Measurements from ENCODE around the gene PRDM16.

The PRDM16 gene

DNA sequence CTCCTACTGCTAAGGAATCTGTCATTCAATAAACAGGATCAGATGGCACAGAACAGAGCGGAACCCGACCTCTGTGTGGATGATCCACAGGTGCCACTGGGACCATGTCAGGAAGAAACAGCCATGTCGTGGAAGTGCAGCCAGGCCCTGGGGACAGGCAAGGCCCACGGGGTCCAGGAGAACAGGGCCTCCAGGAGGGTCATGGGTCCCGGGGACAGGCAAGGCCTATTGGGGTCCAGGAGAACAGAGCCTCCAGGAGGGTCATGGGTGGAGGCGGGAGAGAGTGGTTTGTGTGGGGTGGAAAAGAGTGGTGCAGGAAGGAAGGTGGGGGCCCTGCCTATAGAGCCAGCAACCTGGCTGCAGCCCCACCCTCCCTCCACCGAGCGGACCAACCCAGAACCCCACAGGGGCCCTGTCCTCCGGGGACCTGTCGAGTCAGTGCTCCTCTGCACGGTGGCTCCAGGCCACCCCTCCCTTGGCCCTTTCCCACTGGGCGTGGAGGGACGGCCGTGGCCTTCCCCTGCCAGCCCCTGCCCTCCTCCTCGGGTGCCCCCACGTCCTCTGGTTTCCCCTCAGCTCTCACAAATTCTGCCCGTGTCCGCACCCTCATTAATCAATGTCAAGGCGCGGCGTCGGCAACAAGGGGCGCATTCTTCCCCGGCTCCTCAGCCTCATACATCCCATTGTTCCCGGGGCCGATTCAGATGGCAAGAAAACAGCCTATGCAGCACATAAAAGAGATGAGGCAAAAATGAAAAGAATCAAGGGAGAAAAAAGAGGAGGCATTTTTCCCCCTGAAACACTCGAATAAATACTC is 146.4 kb downstream of the PRDM16 start:
- no peak for DNase-seq

DNA sequence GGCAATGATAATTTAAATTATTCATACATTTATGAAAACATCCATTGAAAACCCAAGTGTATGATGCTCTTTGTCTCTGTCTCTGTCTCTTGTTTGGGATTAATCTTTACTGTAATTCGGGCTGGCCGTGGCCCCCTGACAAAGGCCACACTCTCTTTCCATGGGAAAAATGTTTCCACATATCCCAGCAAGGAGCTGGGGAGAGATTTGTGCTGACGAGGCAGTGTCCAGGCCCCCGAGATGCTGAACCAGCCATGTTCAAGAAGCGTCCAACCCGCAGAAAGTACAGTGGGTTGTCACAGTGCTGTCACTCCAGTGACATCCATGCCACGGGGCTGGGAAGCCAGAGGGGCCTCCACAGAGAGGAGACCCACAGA is 147.0 kb downstream of the PRDM16 start:
- no peak for DNase-seq

DNA sequence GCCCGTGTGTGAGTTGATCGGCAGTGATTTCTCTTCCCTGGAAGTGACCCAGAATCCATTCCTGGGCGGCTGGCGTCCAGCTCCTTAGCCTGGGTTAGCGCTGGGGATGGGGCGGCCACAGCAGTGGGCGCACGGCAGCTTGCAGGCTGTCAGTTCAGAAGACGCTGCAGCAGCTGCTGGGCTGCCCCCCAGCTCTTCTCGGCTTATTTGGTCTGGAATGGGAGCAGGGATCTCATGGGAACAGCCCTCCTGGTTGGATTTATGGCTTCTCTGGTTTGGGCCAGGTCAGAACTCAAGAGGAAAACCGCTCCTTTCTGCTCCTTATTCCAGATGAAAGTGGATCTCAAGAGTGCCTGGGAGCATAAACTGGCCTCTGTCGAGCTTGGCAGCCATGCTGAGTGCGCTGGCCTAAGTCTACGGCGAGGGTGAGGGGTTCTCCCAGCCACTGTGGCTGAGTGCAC is 148.2 kb downstream of the PRDM16 start:
- DNase-seq = no peak

DNA sequence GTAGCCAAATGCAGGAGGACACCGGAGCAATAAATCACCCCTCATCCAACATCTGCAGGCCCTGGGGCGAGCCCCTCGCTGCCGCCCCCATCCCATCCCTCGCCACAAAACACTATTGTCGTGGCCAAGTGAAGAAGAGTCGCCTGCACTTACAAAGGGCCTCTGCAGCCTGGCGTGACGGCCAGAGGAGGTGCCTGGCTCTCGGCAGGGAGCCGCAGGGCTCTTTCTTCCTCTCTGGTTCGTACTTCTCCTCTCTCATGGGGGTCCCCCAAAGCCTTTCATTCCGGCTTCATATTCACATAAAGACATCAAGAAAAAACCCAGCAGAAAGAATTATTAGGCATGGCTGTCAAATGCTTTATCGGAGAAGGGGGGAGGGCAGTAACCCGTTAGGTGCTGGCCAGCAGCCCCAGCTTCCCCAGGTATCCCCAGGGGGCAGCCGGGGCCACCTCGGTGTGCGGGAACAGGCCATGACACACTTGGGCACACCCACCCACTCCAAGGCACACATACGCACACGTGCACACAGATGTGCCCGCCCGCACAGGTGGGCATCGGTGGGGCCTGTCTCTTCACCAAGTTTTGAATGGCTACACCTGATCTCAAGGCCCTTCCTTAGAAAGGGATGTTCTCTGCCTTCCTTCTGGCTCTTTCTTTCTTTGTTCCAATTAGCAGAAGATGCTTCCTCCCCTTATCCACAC is 149.1 kb downstream of the PRDM16 start:
- no peak for DNase-seq

DNA sequence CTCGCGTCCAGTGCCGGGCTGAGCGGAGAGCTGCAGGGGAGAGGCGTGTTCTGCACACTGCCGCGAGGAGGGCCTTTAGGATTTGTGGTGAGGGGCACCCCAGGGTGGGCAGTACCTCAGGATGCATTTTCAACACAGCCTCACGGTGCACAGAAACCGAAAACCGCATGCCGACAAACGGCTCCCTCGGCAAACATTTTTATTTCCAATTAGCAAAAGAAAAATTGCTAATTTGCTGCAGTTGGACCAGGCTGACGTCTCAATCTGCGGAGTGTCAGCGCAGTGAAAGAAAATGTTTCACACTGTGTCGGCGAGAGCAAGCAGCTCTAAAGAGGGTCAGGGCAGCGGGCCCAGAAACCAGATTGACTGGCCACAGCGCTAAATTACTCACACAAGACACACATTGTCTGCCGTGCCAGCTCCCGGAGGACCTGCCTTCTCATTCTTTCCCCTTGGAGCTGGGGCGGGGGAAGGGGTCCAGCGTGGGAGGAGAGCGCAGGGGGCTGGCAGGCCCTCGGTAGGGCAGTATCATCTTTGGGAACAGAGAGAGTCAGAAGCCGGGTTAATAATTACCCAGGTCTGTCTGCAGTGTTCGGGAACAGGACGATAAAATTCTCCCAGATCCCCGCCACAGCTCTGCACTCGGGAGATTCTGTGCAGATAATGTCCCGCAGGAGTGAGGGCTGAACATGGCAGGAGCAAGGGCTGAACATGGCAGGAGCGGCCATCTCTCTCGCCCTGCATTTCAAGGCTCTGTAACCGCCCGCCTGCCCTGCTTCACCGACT is 150.2 kb downstream of the PRDM16 start:
- no peak for DNase-seq

DNA sequence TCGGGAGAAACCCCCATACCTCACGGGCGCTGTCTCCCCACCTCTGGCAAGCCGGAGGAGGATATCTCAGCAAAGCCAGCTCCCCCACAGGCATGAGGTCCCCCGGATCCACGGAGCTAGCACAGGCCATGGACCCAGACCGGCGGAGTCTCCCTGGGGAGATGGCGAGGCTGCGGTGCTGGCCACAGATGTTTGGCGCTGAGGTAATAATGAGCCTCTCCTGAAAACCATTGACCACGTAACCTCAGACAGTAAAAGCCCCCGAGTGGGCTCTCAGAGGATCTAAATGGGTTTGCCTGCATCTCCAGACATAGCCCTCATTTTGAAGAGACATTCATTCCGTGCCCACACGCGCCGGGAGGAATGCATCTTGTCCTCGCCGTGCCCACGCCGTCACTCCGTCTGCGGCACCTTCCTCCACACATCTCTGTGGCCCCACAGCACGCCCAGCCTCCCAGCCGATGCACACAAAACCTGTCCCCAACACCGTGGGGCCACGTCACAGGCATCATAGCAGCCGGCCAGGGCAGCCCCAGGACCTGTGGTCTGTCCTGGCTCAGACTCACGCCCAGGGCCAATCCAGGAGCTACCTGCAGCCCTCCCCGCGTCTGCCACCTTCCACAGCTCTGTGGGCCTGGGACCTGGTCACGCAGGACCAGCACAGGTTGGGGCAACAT is 150.9 kb downstream of the PRDM16 start:
- DNase-seq = no peak

DNA sequence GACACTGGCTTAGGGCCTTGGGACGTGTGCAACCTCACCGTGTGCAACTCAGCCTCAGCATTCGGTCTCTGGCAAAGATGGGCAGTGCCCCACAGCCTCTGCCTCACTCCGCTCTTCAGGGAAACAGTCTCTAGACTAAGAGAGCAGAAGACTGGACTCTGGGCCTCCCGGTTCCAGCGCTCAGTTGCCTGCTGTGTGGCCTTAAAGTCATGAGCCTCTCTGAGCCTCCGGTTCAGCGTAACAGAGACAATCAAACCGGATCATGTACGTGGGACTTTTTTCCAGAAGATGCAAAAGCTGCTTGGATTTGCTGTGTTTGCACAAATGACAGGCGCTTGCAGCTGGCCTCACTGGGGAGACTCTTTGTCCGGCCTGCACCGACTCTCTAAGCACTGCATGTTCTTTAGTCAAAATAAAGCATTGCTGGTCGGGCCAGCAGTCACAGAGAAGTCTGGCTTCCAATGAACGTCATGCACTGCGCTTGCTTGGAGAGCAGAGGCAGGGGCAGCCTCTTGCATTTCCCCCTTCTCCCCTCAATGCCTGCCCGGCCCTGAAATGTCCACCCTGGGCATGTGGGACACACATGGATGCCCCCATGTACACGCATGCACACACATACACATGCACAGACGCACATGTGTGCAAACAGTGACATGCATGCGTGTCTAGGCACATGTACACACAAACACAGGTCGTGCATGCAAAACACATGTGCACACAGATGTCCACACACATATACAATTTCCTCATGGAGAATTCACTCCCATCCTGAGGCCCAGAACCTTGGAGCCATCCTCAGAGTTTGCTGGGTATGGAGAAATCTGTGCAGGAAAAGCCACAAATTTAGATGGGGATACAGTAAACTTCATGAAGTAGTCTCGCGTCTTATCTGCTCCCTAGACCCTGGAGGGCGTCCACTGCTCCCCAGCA is 152.4 kb downstream of the PRDM16 start:
- no peak for DNase-seq

DNA sequence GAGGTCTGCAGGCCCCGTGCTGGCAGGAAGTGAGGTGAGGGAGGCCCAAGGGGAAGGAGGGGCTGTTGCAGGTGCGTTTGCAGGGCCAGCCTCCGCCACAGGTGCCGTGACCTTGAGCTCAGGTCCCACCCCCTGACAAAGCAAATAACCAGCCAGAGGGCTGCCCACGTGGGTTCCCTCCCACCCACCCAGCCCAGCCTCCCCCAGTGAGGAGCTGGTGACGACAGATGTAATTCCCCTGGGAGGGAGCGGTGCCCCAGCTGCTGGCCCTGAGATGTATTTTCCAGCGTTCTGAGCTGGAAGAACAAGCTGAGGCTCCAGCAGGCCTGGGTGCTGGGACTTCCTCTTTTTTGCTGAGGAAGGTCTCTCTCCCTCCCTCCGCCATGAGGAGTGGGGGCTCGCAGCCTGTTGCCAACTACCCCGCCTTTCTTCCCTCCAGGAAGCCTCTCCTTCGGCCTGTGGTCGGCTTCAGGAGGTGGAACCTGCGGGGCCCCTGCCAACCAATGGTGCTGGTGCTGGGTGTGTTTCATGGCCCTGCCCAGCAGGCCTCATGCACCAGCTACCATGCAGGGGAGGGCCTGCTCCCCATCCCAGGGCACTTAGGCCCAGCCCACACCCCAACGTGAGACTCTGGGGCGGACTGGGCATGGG is 153.2 kb downstream of the PRDM16 start:
- no peak for DNase-seq

DNA sequence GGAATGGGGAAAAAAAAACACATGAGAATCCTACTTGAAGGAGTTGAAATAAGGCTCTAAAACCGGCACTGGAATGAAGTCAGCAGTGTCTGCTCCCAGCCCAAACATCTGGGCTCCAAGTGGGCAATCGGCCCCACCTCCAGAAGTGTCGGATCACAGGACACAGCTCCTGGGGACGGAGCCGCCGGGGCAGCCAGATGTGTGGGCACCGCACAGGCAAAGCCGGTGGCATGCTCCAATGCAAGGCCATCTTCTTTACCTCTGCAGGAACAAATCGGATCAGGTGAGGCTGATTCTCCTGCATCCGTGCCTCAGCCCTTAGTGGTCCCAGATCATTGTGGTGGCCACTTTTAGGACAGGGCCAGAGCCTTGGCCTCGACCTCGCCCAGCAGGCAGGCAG is 156.7 kb downstream of the PRDM16 start:
- no peak for DNase-seq

DNA sequence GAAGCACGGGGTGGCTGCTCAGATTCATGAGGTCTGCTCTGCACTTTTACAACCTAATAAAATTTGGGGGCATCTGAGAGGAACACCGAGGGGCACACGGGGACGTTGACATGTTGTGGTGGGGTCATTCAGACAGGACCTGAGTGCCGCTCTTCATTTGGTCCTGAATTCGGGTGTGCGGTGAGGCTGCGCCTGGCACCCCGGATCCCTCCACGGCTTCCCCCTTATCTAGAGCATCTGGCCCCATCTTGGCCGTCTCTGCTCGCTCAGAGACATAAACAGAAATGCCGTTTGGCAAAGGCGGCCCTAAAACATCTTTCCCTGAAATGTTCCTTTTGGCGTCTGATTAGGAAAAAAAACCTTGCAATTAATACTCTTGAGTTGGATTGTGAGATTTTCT is 157.2 kb downstream of the PRDM16 start:
- no peak for DNase-seq

DNA sequence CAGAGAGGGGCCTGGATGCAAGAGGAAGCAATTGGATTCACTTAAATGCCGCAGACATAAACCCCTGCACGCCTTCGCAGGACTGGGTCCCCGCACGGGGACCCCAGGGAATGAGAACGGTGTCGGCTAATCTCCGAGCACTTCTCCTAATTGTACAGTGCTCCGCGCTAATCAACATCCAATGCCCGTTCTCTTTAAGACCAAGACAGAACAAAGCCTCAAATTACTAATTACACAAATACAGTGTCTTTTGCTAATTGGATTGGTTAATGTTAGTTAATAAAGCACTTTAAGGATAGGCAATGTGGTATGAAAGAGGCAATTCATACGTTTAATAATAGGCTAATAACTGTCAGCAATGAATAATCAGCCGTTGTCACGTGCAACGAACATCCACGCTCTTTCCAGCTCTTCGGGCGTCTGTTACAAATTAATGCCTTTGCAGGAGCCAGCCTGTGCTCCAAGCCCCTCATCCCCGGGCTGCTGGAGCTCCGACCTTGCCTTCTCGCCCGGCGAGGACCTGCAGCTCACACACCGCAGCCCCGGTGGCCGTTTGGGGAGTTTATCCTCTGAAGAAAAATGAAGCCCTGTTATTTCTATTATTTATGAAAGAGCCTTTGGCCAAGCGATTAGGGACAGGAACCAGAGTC is 157.8 kb downstream of the PRDM16 start:
- DNase-seq = no peak

DNA sequence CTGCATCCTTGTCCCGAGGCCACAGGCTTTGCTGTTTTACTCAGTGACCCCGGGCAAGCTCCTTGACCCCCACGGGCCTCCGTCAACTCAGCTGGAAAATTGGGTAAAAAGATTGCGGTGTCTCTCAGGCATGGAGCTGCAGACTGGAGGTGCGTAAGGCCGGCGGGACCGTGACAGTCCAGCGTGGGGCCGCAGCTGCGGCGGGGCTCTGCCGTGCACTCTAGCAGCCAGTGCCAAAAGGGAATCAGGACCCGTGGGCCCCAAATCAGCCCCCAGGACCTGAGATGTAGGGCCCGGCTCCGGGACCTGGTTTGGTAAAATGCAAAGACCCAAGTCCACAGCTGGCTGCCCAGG is 158.3 kb downstream of the PRDM16 start:
- no peak for DNase-seq

DNA sequence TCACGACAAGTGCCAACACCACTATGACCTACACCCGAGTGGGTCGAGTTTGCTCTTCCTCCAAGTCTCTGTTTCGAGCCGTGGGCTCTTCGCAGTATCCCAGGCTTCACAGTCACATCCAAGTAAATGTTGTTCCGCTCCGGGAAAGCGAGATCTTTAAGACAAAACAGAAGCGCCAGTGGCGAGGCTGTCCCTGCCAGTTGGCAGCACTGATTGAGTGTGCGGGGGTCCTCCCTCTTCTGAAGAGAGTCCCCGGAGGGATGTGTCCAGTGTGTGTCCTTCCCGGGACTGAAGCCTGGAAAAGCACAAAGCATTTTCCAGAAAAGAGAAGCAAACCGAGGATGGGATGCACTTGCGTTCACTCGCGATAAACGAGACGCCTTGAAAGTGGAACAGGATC is 158.9 kb downstream of the PRDM16 start:
- DNase-seq = no peak

DNA sequence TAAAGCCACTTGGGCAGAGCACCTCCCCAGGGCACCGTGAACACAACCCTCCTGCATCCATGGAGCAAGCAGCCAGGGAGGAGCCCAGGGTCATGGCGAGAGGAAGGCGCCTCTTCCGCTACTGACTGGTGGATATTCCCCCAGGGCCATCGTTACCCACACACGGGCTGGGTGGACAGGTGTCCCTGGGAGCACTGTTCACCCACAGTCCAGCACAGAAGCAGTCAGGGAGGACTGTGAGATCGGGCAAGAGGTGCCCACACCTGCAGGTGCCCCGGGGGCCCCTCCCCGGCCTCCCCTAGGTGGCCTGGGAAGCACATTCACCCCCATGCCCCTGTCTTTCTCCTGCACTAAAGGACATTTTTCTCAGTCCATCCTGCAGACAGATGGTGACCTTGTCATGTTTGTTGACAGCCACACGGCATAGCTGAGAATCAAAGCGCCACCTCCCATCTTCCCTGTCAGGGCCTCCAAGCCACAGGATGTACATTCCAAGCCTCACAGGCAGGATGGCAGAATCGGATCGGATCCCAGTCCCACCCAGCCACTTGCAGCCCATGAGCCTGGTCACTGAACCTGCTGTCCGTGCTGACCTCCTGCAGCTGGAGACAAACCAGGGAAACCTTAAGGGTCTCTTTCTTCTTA is 160.2 kb downstream of the PRDM16 start:
- DNase-seq = no peak

DNA sequence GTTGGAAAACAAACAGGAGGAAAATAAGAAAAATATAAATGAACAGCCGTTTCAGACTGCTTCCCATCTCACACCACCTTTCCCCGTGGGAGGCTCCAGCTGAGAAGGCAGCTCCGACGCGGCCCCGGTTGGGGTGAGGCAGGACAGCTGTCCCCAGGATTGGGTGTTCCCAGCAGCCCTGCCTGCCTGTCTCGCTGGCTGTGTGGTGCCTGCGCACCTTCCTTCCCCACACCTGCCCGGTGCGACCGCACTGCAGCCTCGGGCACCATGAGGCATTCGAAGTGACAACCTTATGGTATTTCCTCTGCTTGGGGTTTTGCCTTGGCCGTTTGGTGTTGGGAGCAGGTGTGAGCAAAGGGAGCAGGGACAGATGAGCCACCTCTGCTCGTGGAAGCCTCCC is 161.6 kb downstream of the PRDM16 start:
- no peak for DNase-seq

DNA sequence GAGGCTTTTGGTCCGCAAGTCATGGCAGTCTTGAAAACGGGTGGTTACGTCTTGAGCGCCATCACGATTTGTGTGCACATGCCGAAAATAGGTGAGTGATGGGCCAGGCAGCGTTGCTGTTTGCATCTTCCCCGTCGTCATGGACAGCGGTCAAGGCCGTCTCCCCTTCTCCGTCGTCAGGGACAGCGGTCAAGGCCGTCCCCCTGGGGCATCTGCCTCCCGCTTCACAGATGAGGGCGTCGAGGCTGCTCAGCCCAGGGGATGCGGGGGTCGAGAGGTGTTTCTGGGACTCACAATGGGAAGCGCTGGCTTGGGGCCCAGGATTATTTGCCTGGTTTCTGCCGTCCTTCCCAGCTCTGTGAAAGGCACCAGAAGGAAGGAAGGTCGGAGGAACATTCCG is 162.2 kb downstream of the PRDM16 start:
- no peak for DNase-seq

DNA sequence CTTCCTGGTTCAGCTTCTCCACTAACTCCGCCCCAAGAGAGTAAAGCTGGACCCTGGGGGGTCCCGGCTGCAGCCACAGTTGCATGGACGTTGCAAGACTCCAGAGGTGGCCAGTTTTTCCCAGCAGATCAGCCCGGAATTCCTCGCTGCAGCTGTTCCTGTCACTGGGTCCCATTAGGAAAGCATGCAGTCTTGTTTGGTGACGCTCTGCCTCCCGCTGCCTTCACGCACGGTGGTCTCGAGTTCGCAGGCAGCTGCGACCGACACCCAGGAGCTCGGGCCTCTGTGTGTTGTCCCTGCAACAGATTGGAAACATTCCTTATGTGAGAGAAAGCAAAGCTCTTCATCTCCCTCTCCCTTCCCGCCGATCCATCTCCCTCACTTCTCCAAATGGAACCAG is 162.8 kb downstream of the PRDM16 start:
- no peak for DNase-seq

DNA sequence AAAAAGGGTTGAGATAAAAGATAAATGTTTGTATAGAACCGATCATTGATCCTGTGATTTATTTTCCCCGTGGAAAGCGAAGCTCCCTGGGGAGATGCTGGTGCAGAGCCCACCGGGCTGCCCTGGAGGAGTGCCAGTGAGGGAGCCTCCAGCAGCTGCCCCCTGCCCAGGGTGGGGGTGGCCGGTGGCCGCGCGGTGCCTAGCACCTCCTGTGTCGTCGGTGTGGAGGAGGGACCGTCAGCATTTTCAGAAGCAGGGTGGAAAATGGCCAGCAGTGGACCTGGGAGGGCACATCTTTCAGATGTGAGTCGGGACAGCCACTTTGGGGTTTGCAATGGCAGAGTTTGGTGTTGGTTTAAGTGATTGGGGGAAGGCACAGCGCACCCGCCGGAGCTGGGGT is 164.0 kb downstream of the PRDM16 start:
- DNase-seq = no peak

DNA sequence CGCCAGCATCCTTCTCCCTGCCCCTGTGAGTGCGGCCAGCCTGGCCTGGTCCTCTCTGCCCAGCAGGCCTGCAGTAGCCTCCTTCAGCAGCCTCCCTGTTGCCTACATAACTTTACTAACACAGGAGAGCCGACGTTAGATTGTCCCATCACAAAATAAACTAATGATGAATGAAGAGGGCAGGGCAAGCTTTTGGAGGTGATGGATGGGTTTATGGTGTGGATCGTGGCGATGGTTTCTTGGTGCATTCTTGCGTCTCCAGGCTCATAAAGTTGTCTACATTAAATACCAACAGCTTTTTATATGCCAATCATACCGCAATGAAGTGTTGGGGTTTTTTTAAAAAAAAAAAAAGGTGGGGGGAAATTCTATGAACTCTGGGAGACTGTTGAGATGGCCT is 164.5 kb downstream of the PRDM16 start:
- DNase-seq = no peak

DNA sequence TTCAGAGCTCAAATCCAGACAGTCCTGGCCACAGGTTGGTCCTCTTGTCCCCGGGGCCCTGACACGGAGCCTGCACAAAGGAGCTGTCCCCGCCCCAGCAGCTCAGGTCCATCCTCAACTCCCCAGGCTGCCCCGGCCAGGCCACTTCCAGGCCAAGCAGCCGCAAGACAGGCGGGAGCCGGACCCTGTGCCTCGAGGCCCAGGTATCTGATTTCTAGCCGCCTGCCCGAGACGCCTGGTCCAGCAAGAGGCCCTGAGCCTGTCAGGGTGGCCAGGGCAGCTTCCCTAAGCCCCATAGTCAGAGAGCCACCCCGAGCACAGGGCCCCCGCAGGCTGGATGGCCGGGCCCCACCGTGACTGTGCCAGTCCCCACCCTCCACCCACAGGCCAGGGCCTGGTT is 165.3 kb downstream of the PRDM16 start:
- DNase-seq = no peak

DNA sequence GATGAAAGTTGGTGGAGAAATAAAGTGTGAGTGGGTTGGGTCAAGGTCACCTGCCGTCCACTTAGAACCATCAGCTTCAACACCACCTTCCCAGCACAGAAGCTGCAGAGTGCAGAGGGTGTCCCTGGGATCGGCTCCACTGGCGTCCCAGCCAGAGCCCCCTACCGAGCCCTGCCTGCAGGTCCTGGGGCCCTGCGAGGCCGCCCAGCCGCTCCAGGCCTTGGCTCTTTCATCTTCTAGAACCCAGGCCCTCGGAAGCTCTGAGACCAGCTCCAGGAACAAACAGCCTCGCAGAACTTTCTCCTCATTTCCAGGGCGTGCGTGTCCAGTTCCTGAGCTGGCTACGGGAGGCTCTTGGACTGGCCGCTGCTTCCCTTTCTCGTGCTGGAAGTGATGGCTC is 166.0 kb downstream of the PRDM16 start:
- no peak for DNase-seq

Measured in CD4-positive, alpha-beta T cell treated with Interleukin-12 subunit alpha and Interleukin-12 subunit beta, for 1 hour (primary cell).